NCI-H345 treated with DMSO at 0.1 percent for 48 hours (cell line): ENCODE results near the gene LRRC71.
"Not testable (repeated sequence)": the region's sequence is repeated elsewhere in the genome, so short reads cannot be mapped to it uniquely, and the experiment has no call there.

ENCODE experiments used
- DNase-seq: peaks from one replicate; lab custom pipeline; 2025; ENCODE audit not compliant: unreplicated experiment; lab: John Stamatoyannopoulos, UW

Gene LRRC71

GRCh38 chr1:156926695-156927094 lies 6.3 kb downstream of the LRRC71 start:
- DNase-seq: not testable (repeated sequence)

DNA sequence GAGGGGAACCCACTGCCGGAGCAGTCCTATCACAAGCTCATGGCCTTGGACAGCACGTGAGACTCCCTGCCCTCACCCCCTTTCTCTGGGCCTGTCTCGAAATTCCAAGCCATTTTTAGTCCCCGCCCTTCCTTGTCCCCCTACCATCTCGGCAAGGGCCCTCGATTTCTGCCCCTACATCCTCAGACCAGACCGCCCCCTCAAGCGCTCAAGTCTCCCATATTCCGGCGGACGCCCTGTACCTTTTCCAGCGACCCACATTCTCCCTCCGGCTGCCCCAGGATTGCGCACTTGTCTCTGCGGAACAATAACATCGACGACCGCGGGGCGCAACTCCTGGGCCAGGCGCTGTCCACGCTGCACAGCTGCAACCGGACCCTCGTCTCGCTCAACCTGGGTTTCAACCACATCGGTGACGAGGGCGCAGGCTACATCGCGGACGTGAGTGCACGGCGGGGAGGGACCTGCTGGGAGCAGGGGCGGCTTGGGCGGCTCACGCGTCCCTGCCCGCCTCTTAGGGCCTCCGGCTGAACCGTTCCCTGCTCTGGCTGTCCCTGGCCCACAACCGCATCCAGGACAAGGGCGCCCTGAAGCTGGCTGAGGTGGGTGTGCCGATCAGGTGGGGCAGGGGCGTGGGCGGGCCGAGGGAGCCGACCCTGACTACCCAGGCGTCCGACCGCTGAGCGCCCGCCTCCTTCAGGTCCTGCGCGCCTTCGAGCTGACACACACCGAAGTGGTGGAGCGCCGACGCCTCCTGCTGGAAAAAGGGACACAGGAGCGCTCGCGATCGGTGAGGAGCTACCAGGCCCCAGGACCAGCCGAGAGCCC lies 7.0 kb downstream of the LRRC71 start:
- DNase-seq: peak; percentile 32

DNA sequence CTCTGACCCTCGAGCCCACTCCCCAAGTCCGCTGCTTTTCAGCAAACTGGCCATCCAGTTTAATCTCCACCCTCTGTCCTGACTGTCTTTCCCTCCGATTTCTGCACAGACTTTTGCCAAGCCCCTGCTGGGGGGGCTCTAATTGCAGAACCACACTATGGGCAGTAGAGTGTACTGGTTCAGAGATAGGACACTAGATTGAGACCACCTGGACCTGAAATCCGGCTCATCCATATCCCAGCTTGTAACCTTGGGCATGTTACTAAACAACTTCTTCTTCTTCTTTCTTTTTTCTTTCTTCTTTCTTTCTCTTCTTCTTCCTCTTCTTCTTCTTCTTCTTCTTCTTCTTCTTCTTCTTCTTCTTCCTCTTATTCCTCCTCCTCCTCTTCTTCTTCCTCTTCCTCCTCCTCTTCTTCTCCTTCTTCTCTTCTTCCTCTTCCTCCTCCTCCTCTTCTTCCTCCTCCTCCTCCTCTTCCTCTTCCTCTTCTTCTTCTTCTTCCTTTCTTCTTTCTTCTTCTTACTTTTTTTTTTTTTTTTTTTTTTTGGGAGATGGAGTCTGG lies 7.7 kb downstream of the LRRC71 start:
- no peak for DNase-seq

DNA sequence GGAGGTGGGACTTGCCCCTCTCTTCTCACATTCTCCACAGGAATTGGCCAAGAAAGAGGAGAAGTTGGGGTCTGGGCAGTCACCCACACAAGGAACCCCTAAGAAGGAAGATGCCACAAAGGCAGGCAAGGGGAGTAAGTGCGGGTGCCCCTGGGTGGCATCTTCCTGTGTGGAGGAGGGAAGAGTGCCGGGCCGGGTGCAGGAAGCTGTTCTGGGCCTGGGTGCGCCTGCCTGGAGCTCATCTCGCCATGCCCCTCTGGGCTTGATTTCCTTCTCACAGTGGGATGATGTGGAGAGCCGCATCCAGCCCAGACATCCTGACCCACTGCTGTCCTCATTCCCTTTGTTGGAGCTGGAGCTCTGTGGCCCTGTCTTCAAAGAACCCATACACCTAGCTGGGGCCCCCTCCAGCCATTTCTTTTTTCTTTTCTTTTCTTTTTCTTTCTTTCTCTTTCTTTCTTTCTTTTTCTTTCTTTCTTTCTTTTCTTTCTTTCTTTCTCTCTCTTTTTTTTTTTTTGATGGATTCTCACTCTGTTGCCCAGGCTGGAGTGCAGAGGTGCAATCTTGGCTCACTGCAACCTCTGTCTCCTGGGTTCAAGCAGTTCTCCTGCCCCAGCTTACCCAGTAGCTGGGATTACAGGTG lies 9.3 kb downstream of the LRRC71 start:
- DNase-seq: no peak

GRCh38 chr1:156930483-156930882 lies 10.1 kb downstream of the LRRC71 start:
- DNase-seq: no peak

- no peak for DNase-seq
These were observed 10.9 kb downstream of the LRRC71 start for GRCh38 chr1:156931211-156931952.

DNA sequence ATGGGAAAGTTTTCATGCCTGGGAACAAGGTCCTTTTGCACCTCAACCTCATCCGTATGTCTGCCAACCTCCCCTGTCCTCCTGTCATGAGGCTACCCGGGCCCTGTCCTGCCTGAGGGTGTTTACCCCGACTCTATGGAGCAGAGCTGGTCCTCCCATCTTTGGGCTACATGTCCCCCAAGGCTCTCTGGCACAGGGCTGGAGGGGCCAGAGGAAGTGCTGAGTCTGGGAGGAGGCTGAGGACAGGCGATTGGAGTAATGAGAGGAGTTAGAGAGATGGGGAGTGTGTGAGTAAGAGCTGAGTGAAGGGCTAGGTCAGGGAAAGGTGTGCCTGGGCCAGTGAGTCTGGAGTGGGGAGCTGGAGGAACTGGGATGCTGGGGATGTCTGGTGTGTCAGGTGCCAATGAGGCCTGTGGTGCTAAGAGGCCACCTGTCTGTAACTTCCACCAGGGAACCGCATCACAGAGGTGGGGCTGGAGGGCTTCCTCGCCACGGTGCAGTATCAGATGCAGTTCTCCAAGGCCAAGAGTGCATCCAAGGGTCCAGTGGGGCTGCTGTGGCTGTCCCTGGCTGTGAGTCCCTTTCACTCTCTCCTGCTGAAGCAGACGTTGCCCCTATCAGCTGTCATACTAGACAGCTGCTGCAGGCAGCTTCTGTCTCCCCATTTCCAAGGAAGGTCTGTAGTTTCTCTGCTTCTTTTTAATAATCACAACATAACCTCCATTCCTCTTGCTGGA lies 11.7 kb downstream of the LRRC71 start:
- no peak for DNase-seq

- DNase-seq: no peak
These were observed 12.7 kb downstream of the LRRC71 start for GRCh38 chr1:156933136-156933535.

DNA sequence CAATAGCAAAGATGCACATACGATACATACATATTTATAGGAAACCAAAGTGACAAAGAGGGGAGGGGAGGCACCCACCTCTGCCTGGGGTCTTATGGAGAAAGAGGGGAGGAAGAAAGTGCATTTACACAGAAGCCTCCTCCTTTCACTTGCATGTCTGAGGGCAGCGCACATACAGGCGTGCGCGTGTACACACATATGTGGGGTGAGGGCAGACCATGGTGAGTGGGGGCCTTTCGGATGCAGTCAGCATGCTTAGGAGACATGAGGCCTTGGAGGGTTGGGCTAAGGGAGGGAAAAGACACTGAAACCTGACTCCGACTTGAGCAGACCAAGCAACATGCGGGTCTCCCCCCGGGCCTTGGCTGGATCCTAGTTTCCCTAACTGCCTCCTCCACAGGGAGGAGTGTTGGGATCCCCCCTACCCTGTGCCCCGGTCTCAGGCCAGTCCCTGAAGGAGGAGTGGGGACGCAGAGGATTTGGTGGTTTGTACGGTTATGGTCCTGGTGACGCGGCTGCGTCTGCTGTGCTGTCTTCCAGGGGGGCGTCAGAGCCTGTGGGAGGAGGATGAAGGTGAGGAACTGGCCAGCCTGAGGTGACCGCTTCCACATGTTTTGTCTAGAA lies 15.2 kb downstream of the LRRC71 start:
- no peak for DNase-seq

DNA sequence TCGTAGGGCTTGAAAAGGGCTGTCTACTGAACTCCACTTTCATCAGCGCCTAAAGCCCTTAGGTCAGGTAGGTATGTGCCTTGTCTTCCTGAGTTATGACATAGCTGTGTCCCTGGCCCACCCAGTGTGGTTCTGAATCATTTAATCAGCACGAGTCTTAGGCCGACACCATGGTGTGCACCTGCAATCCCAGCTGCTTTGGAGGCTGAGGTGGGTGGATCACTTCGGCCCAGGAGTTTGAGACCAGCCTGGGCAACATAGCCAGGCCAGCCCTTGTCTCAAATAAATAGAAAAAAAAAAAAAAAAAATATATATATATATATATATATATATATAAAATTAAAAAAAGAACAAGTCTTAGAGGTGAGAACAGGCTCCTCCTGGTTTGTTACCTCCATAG lies 15.8 kb downstream of the LRRC71 start:
- no peak for DNase-seq

GRCh38 chr1:156936721-156937220 lies 16.3 kb downstream of the LRRC71 start:
- DNase-seq: no peak

DNA sequence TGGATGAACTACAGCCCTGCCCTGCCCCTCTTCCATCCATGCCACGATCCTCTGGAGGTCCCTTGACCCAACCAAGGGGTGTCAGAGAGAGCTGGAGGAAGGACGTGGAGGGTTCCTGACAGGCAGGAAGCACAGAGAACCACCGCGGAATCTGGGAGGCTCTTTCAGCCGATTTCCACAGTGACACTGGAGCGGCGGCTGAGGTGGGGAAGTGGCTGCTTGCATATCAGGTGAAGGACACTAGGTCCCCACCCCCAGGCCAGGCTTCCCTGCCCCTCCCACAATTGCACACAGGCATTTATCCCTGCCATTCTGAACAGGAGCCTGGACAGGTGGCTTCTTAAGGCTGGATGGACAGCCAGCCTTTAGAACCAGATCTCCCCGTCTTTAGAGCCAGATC lies 17.5 kb downstream of the LRRC71 start:
- no peak for DNase-seq

DNA sequence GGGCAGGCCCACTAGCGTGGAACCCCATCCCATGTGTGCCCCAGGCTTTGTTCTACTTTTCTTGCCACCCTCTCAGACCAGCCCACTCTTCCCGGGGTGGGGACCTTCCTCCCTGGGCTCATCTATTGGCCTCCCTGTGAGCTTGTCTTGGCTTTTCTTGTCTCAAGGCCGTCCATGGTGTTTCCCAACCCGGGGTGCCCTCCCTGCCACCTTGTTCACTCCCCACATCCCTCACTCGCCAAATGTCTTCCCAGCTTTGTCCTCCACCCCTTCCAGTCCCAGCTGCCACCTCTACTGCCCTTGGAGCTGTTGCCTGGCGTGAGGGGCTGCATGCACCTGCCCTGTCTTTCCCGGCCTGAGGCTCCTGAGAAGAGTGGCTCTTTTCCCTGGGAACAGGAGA lies 18.4 kb downstream of the LRRC71 start:
- no peak for DNase-seq

GRCh38 chr1:156939786-156940334 lies 19.4 kb downstream of the LRRC71 start:
- no peak for DNase-seq

- DNase-seq: no peak
These were observed 21.2 kb downstream of the LRRC71 start for GRCh38 chr1:156941675-156942074.

DNA sequence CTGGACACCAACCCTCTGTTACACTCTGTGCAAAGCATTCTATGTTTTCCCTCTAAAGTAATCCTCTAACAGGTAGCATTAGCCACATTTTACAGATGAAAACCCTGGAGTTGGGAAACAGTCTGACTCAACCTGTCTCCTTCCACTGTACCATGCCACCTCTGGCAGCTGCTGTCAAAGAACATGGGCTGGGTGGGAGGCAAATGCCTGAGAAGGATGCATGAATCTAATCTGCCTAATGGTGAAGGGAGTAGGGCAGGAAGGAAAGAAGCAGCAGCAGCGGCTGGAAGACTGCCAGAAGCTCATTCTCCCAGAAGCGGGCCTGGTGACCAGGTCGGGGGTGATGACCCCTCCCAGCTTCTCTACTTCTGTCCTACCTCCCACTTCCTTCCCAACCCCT lies 21.7 kb downstream of the LRRC71 start:
- DNase-seq: no peak

DNA sequence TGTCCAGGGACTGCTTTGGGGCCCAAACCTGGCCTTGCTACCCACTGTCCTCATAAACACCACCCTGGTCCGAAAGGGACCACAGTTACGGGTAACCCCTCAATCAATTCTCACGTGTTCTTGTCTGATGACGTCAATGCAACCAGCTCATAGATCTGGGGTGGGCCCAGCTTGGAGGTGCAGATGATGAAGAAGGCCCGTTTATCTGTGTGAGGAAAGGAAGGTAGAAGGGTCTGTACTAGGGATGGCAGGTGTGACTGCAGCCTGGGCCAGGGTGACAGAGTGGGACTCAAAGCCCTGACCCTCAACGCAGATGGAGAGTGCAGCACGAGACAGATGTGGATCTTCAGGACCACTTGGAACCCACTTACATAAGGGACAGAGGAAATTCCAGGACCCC lies 22.1 kb downstream of the LRRC71 start:
- DNase-seq: no peak

DNA sequence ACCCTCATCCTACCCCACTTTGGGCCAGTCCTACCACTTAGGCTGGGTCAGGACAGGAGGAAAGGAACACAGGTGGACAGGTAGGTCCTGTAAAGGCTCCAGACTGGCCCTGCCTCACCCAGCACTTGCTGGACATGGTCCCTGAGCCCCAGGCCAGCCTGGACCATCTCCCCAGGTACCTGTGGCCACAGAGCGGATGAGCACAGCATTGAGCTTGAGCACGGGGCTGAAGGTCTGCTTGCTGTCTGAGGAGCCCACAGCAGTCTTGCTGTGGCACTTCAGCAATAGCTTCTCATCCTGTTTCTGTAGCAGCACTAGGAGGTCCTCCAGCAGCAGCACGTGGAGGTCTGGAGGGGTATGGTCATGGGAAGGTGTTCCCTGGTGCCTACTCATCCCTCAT lies 23.3 kb downstream of the LRRC71 start:
- no peak for DNase-seq

GRCh38 chr1:156944268-156944667 lies 23.8 kb downstream of the LRRC71 start:
- no peak for DNase-seq

GRCh38 chr1:156944848-156945247 lies 24.4 kb downstream of the LRRC71 start:
- no peak for DNase-seq
